HEK293 (cell line): Measurements from ENCODE around the gene MATN1.

Experiments used
- YY1 ChIP-seq: fragments of 450-650 bp; formaldehyde crosslinking; IDR thresholded peaks from 2 replicates; pipeline ENCODE4 v1.5.1; 2018; ENCODE audit warnings: missing biosample characterization, missing genetic modification characterization
- ZNF354C ChIP-seq: fragments of 450-650 bp; formaldehyde crosslinking; IDR thresholded peaks from 2 replicates; pipeline ENCODE4 v1.5.1; 2016; ENCODE audit warnings: missing biosample characterization, missing genetic modification characterization, low read depth, borderline replicate concordance
- ZNF624 ChIP-seq: fragments of 450-650 bp; formaldehyde crosslinking; IDR thresholded peaks from 2 replicates; pipeline ENCODE4 v1.5.1; 2017; ENCODE audit warnings: missing biosample characterization, missing genetic modification characterization
- ZNF785 ChIP-seq: fragments of 450-650 bp; formaldehyde crosslinking; IDR thresholded peaks from 2 replicates; pipeline ENCODE4 v1.5.1; 2016; ENCODE audit warnings: missing biosample characterization, missing genetic modification characterization
- TF ChIP-seq, protein P1 (sequence below): fragments of 450-650 bp; formaldehyde crosslinking; IDR thresholded peaks from 2 replicates; pipeline ENCODE4 v1.5.1; 2016; ENCODE audit warnings: missing biosample characterization, missing genetic modification characterization
- TF ChIP-seq, protein P2 (sequence below): fragments of 450-650 bp; formaldehyde crosslinking; optimal IDR thresholded peaks from 2 replicates; pipeline ENCODE3; 2016; ENCODE audit warnings: missing biosample characterization, mild to moderate bottlenecking, missing genetic modification characterization

DNA sequence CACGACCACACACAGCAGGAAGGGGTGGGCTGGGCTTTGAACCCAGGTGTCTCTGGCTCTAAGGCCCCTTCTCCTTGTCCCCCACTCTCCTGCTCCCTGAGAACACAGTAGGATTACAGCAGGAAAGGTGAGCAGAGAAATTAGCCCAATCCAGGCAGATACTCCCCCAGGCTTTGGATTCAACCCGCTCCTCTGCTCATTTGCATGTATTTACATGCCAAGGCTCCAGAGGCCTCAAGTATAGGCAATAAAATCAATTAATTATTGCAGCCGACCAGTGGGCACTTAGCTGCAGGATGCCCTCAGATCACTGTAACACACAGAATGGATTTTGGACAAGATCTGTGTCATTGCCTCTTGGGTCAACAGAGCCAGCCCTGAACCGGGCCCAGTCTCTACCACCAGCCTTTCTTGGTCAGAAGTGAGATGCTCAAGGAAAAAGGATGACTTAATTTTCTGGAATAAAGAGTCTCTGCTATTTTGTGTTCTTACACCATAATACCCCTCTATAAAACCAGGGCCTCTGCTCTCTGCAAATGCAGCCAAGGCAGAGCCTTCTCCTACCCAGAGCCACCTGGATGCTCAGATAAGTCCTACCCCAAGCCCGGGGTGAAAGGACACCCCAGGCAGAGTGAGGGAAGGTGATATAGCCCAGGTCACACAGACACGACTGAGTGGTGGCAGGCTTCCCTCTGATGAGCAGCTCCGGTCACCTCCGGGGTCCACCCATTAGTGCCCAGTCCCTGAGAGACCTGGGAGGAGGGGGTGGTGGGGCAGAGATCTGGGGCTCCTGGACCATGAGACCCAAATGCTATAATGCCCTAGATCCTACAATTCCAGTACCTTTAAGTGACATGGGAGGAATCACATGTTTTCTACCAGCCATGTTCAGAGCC is 28.9 kb downstream of the MATN1 start:
- TF ChIP-seq, protein P1, sequence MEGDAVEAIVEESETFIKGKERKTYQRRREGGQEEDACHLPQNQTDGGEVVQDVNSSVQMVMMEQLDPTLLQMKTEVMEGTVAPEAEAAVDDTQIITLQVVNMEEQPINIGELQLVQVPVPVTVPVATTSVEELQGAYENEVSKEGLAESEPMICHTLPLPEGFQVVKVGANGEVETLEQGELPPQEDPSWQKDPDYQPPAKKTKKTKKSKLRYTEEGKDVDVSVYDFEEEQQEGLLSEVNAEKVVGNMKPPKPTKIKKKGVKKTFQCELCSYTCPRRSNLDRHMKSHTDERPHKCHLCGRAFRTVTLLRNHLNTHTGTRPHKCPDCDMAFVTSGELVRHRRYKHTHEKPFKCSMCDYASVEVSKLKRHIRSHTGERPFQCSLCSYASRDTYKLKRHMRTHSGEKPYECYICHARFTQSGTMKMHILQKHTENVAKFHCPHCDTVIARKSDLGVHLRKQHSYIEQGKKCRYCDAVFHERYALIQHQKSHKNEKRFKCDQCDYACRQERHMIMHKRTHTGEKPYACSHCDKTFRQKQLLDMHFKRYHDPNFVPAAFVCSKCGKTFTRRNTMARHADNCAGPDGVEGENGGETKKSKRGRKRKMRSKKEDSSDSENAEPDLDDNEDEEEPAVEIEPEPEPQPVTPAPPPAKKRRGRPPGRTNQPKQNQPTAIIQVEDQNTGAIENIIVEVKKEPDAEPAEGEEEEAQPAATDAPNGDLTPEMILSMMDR (tag by site-specific recombination): no peak
- no peak for TF ChIP-seq ZNF624 (tag by site-specific recombination)
- TF ChIP-seq ZNF354C (tag by site-specific recombination): no peak
- no peak for TF ChIP-seq YY1
- TF ChIP-seq, protein P2, sequence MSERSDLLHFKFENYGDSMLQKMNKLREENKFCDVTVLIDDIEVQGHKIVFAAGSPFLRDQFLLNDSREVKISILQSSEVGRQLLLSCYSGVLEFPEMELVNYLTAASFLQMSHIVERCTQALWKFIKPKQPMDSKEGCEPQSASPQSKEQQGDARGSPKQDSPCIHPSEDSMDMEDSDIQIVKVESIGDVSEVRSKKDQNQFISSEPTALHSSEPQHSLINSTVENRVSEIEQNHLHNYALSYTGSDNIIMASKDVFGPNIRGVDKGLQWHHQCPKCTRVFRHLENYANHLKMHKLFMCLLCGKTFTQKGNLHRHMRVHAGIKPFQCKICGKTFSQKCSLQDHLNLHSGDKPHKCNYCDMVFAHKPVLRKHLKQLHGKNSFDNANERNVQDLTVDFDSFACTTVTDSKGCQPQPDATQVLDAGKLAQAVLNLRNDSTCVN (tag by site-specific recombination): no peak
- no peak for TF ChIP-seq ZNF785 (tag by site-specific recombination)
